GM12878 (cell line): ENCODE data around the gene MARK4. TPM values are rescaled to one million over a fixed set of nuclear protein-coding genes. Genes with fewer than 3 reads are reported as not detected.

Experiments
- ATAC-seq: fragments of 200-7000 bp; cut with Tn5 transposase; 3 replicates; pipeline ENCODE4 v1.9.1; 2020; ENCODE audit warnings: mild to moderate bottlenecking, moderate library complexity
- BruUV-seq: library from RNA; stranded (reverse); fragments of 400-500 nt; replicated peaks from 2 replicates; lab custom pipeline; 2021; lab: Mats Ljungman, UMichigan
- CTCF ChIA-PET: fragments of 300-600 bp; sonication (Branson Sonifier 250); formaldehyde crosslinking; extraction: SDS; loops from one replicate; lab custom pipeline; 2021; ENCODE audit warnings: inconsistent platforms; lab: Yijun Ruan, JAX
- POLR2A ChIA-PET: fragments of 350-600 bp; formaldehyde crosslinking; extraction: SDS; loops from one replicate; lab custom pipeline; 2021; ENCODE audit warnings: inconsistent platforms; lab: Charles Lee
- RAD21 ChIA-PET: fragments of 300-600 bp; sonication (Branson Sonifier 250); formaldehyde crosslinking; loops from one replicate; lab custom pipeline; 2023; ENCODE audit warnings: antibody characterized with exemption; ENCODE audit not compliant: unreplicated experiment; lab: Charles Lee
- SMC1A ChIA-PET: fragments of 300-600 bp; sonication (Branson Sonifier 250); formaldehyde crosslinking; loops from one replicate; lab custom pipeline; 2023; ENCODE audit not compliant: unreplicated experiment, uncharacterized antibody; lab: Charles Lee
- DNase-seq: peaks from one replicate; pipeline ENCODE4 v3.0.0-alpha.2; 2011; ENCODE audit warnings: low read depth, low spot score
- FAIRE-seq: peaks from 3 replicates; lab custom pipeline; 2011; peaks lifted over from hg19 to GRCh38; lab: Jason Lieb, UNC
- H2AFZ ChIP-seq: 2 replicates; pipeline ENCODE4 v1.6.0; 2011; ENCODE audit warnings: low read depth, low read length, control low read depth; ENCODE audit not compliant: control insufficient read depth
- H3K27ac ChIP-seq: 2 replicates; pipeline ENCODE4 v1.5.1; 2011; ENCODE audit warnings: control low read depth; ENCODE audit not compliant: control insufficient read depth, insufficient read depth
- H3K27me3 ChIP-seq, 2 experiments: replicated peaks in 1 of 2; 2 replicates each; pipeline versions ENCODE4 v1.6.0 to v1.6.1; 2011; ENCODE audit warnings: low read length in 1 of 2; ENCODE audit not compliant: control insufficient read depth in 2 of 2, insufficient read depth in 2 of 2
- H3K36me3 ChIP-seq, 2 experiments: 2 replicates each; pipeline ENCODE4 v1.5.1; 2011; ENCODE audit warnings: low read length in 1 of 2; ENCODE audit not compliant: control insufficient read depth in 2 of 2, insufficient read depth in 2 of 2
- H3K4me1 ChIP-seq: 2 replicates; pipeline ENCODE4 v1.6.1; 2011; ENCODE audit warnings: mild to moderate bottlenecking, low read length, moderate library complexity, mixed read lengths; ENCODE audit not compliant: control insufficient read depth, insufficient read depth
- H3K4me2 ChIP-seq: 2 replicates; pipeline ENCODE4 v1.6.0; 2011; ENCODE audit warnings: control low read depth; ENCODE audit not compliant: control insufficient read depth, insufficient read depth
- H3K4me3 ChIP-seq: fragments of 200-600 bp; sonication (generic); 2 replicates; pipeline ENCODE4 v1.5.1; 2016
- H3K79me2 ChIP-seq: 2 replicates; pipeline ENCODE4 v1.6.0; 2011; ENCODE audit warnings: low read length; ENCODE audit not compliant: control insufficient read depth, insufficient read depth
- H3K9ac ChIP-seq: 2 replicates; pipeline ENCODE4 v1.8.0; 2011; ENCODE audit warnings: low read length, control low read depth, mixed read lengths; ENCODE audit not compliant: control insufficient read depth, insufficient read depth
- H3K9me3 ChIP-seq: replicated peaks from 3 replicates; pipeline ENCODE4 v1.5.1; 2011; ENCODE audit warnings: mild to moderate bottlenecking, low read length; ENCODE audit not compliant: control insufficient read depth, insufficient read depth
- H4K20me1 ChIP-seq: 2 replicates; pipeline ENCODE4 v1.6.0; 2011; ENCODE audit not compliant: control insufficient read depth, insufficient read depth
- CEBPB ChIP-seq, 2 experiments: fragments of 150-350 bp in 1 of 2; IDR thresholded peaks; 2 replicates each; pipeline ENCODE4 v1.6.1; 2012 to 2014; ENCODE audit warnings: low read depth in 2 of 2, low read length in 2 of 2, borderline replicate concordance in 1 of 2, inconsistent platforms in 1 of 2
- ESRRA ChIP-seq: IDR thresholded peaks from 2 replicates; pipeline ENCODE4 v1.6.1; 2012; ENCODE audit warnings: mild to moderate bottlenecking, low read length, improper control_type of control experiment
- JUND ChIP-seq: IDR thresholded peaks from 2 replicates; pipeline ENCODE4 v1.6.1; 2012; ENCODE audit warnings: low read depth, mild to moderate bottlenecking, low read length, improper control_type of control experiment, moderate library complexity
- LARP7 ChIP-seq: fragments of 450-650 bp; IDR thresholded peaks from 2 replicates; pipeline ENCODE4 v1.6.1; 2017; ENCODE audit warnings: mild to moderate bottlenecking
- MYB ChIP-seq: fragments of 150-350 bp; IDR thresholded peaks from 2 replicates; pipeline ENCODE4 v1.6.1; 2014; ENCODE audit warnings: mild to moderate bottlenecking, low read depth, low read length, borderline replicate concordance
- NFXL1 ChIP-seq: fragments of 450-650 bp; IDR thresholded peaks from 2 replicates; pipeline ENCODE4 v1.6.1; 2017; ENCODE audit warnings: antibody characterized with exemption, mild to moderate bottlenecking, borderline replicate concordance
- NRF1 ChIP-seq: conservative IDR thresholded peaks from 2 replicates; pipeline ENCODE4 v1.6.1; 2011; ENCODE audit warnings: mild to moderate bottlenecking, low read depth, low read length, improper control_type of control experiment
- PRDM15 ChIP-seq: fragments of 450-650 bp; formaldehyde crosslinking; IDR thresholded peaks from 2 replicates; pipeline ENCODE4 v1.4.0; 2020; ENCODE audit warnings: mild to moderate bottlenecking, moderate library complexity
- SMAD1 ChIP-seq: fragments of 450-650 bp; IDR thresholded peaks from 2 replicates; pipeline ENCODE4 v1.6.1; 2018; ENCODE audit warnings: mild to moderate bottlenecking, low read depth; ENCODE audit not compliant: partially characterized antibody
- SMARCA5 ChIP-seq: fragments of 450-650 bp; IDR thresholded peaks from 2 replicates; pipeline ENCODE4 v1.6.1; 2017; ENCODE audit warnings: mild to moderate bottlenecking
- STAT3 ChIP-seq: IDR thresholded peaks from 2 replicates; pipeline ENCODE4 v1.6.1; 2011; ENCODE audit warnings: low read depth, low read length, improper control_type of control experiment
- TAF1 ChIP-seq: IDR thresholded peaks from 2 replicates; pipeline ENCODE4 v1.6.1; 2011; ENCODE audit warnings: mild to moderate bottlenecking, low read depth, low read length, borderline replicate concordance
- TCF7 ChIP-seq: IDR thresholded peaks from 2 replicates; pipeline ENCODE4 v1.6.1; 2014; ENCODE audit warnings: antibody characterized with exemption, borderline replicate concordance
- WGBS: methylation state at CpG from one replicate; pipeline ENCODE4 v1.1.6; 2016; ENCODE audit warnings: low lambda C conversion rate; ENCODE audit not compliant: insufficient replicate concordance, insufficient coverage; ENCODE audit errors: missing lambda C conversion rate; 5-methylcytosine and 5-hydroxymethylcytosine counted together
- in situ Hi-C: fragments of 300-500 bp; cut with MboI; formaldehyde crosslinking; loops from 9 replicates; pipeline ENCODE4 v1.14.3; 2018; ENCODE audit warnings: mixed read lengths
- intact Hi-C: fragments of 100-400 bp; cut with micrococcal nuclease; formaldehyde crosslinking; loops from one replicate; pipeline ENCODE4 v1.14.2; 2022; ENCODE audit not compliant: unreplicated experiment
- polyA plus RNA-seq, 11 experiments: library from polyadenylated mRNA; depleted of rRNA in 4 of 11; unstranded in 6 of 11; stranded (reverse) in 5 of 11; fragments of >200 nt; fragmentation: Nextera tagmentation in 4 of 11; fragmentation: Illumina TruSeq in 1 of 11; extraction: Ambion mirVana in 4 of 11; extraction: Trizol in 1 of 11; gene quantifications; 1 replicate in 1 of 11; 2 replicates in 10 of 11; pipeline versions ENCODE4 v1.2.1 to v1.2.3, GENCODE V29; 2011 to 2016; ENCODE audit warnings: inconsistent platforms in 2 of 11, missing spikeins in 2 of 11, low read depth in 1 of 11
- total RNA-seq, 4 experiments: library from RNA; depleted of rRNA in 3 of 4; stranded (reverse); fragments of >200 nt in 3 of 4; fragmentation: Illumina TruSeq in 1 of 4; extraction: Trizol in 1 of 4; gene quantifications; 2 replicates each; pipeline versions ENCODE4 v1.2.1 to v1.2.3, GENCODE V29; 2013 to 2021

Gene MARK4
- total and polyA plus RNA-seq, 10 of the 15 experiments (the other 5 are each of a cell fraction or from before 2014, with no cell fraction given): 0.66 to 24.3 (median 5.1) TPM

GRCh38 chr19:45253396-45254027 is 2.4 kb downstream of the MARK4 start:
- ATAC-seq (no peak), DNase-seq (no peak), FAIRE-seq (no peak)
- ChIA-PET POLR2A (no interaction called here), SMC1A (no interaction called here), CTCF (interaction anchor here (0.6 to 1.4 kb wide), 4 partner anchors 33 to 565 kb away, joined by 3 to 6 read pairs (median 4); no protein-coding TSS in a partner anchor), RAD21 (no interaction called here)
- Histone ChIP-seq H3K4me3 (peak overlapping the region; percentile 98), H4K20me1 (no peaks in the 10 kb centered on the region), H3K9ac (no peak overlapping the region), H3K36me3 (peaks cover 0 to 4% of the 10 kb centered on the region in 2 experiments; a peak in 1 of 4 replicates), H3K4me1 (peaks cover 15% of the 10 kb centered on the region), H3K27me3 (no peaks in the 10 kb centered on the region), H3K79me2 (peaks cover 24% of the 10 kb centered on the region), H3K9me3 (no peaks in the 10 kb centered on the region), H3K4me2 (peak overlapping the region; percentile 81), H3K27ac (no peak overlapping the region; the same call in 1 of the 2 replicates), H2AFZ (no peak overlapping the region)
- TF ChIP-seq TAF1 (no peak), STAT3 (no peak), NFXL1 (peak; percentile 80; the same call in 1 of the 2 replicates), NRF1 (no peak), LARP7 (0 out of 2 replicates have a peak, but pooled peaks have one; percentile 24), MYB (no peak), SMARCA5 (peak; percentile 88), TCF7 (no peak), JUND (no peak), PRDM15 (CRISPR knock-in tag) (no peak), ESRRA (no peak), SMAD1 (no peak), CEBPB (IDR thresholded peaks at IDR 0.05; ENCODE audit: borderline replicate concordance in 1 of 2, low read depth in 2 of 2, low read length in 2 of 2) (no peak)
- in situ Hi-C loops (no loop called here), intact Hi-C loops (loop anchor here (5.0 kb wide), 1 partner anchor 84 kb away; no protein-coding TSS in a partner anchor)
- BruUV-seq: TSS peak; percentile 35
- 34% methylated on average over 12 of the region's 12 CpGs for WGBS
